H1 (cell line): ENCODE measurements around the gene BCAS3. TPM values are rescaled to one million over a fixed set of nuclear protein-coding genes. Genes with fewer than 3 reads are reported as not detected.

ENCODE experiments used
- CTCF ChIA-PET: fragments of 300-600 bp; sonication (Branson Sonifier 250); formaldehyde crosslinking; loops from one replicate; lab custom pipeline; 2021; ENCODE audit not compliant: partially characterized antibody; lab: Charles Lee
- POLR2A ChIA-PET: fragments of 300-600 bp; sonication (Branson Sonifier 250); formaldehyde crosslinking; loops from one replicate; lab custom pipeline; 2021; ENCODE audit warnings: inconsistent platforms; ENCODE audit not compliant: partially characterized antibody; lab: Charles Lee
- DNase-seq, 2 experiments: peaks; one replicate each; pipeline versions ENCODE4 v3.0.0 to v3.0.0-alpha.2; 2010 to 2022; ENCODE audit warnings: low spot score in 2 of 2, low read depth in 1 of 2, mixed read lengths in 1 of 2
- FAIRE-seq: peaks from 2 replicates; lab custom pipeline; 2011; peaks lifted over from hg19 to GRCh38; lab: Jason Lieb, UNC
- H2AFZ ChIP-seq: 2 replicates; pipeline ENCODE4 v1.8.1; 2012; ENCODE audit warnings: low read length, inconsistent platforms
- H2AK5ac ChIP-seq: 2 replicates; pipeline ENCODE4 v1.6.1; 2013; ENCODE audit warnings: low read depth, low read length
- H2BK120ac ChIP-seq: replicated peaks from 2 replicates; pipeline ENCODE3; 2013; ENCODE audit warnings: low read depth, low read length, inconsistent platforms
- H2BK12ac ChIP-seq: 2 replicates; pipeline ENCODE4 v1.6.1; 2013; ENCODE audit warnings: low read depth, low read length
- H2BK15ac ChIP-seq: 2 replicates; pipeline ENCODE4 v1.6.1; 2013; ENCODE audit warnings: low read length
- H2BK20ac ChIP-seq: 2 replicates; pipeline ENCODE4 v1.6.1; 2013; ENCODE audit warnings: low read length
- H2BK5ac ChIP-seq: 2 replicates; pipeline ENCODE4 v1.6.1; 2013; ENCODE audit warnings: low read depth, low read length
- H3K14ac ChIP-seq: 2 replicates; pipeline ENCODE4 v1.6.1; 2013; ENCODE audit warnings: inconsistent platforms; ENCODE audit not compliant: insufficient read length
- H3K18ac ChIP-seq: 2 replicates; pipeline ENCODE4 v1.6.1; 2013; ENCODE audit warnings: low read length; ENCODE audit errors: extremely low read depth
- H3K23ac ChIP-seq: 2 replicates; pipeline ENCODE4 v1.6.1; 2013; ENCODE audit warnings: inconsistent platforms; ENCODE audit not compliant: insufficient read length
- H3K23me2 ChIP-seq: 2 replicates; pipeline ENCODE4 v1.6.1; 2013; ENCODE audit warnings: low read depth, low read length
- H3K27ac ChIP-seq: 2 replicates; pipeline ENCODE4 v1.6.1; 2011; ENCODE audit warnings: low read depth, low read length, inconsistent platforms
- H3K27me3 ChIP-seq, 4 experiments: replicated peaks in 1 of 4; 1 replicate in 1 of 4; 2 replicates in 3 of 4; pipeline versions ENCODE4 v1.6.1 to v1.8.1; 2011 to 2013; ENCODE audit warnings: low read length in 3 of 4, mild to moderate bottlenecking in 3 of 4, inconsistent platforms in 2 of 4, mixed read lengths in 2 of 4, moderate library complexity in 1 of 4; ENCODE audit not compliant: control insufficient read depth in 3 of 4, insufficient read depth in 3 of 4; ENCODE audit errors: extremely low read depth in 1 of 4
- H3K36me3 ChIP-seq, 4 experiments: 2 replicates each; pipeline versions ENCODE4 v1.6.1 to v1.8.1; 2011 to 2013; ENCODE audit warnings: mild to moderate bottlenecking in 4 of 4, low read length in 3 of 4, moderate library complexity in 2 of 4, control low read depth in 1 of 4, inconsistent platforms in 1 of 4; ENCODE audit not compliant: insufficient read depth in 4 of 4, control insufficient read depth in 2 of 4
- H3K4ac ChIP-seq: replicated peaks from 2 replicates; pipeline ENCODE3; 2013; ENCODE audit warnings: low read length, low read depth, mixed read lengths, inconsistent platforms; ENCODE audit not compliant: insufficient read length
- H3K4me1 ChIP-seq, 4 experiments: replicated peaks in 1 of 4; 1 replicate in 1 of 4; 2 replicates in 3 of 4; pipeline versions ENCODE4 v1.6.1 to v1.8.1; 2011 to 2013; ENCODE audit warnings: low read length in 3 of 4, inconsistent platforms in 2 of 4, mixed read lengths in 1 of 4; ENCODE audit not compliant: insufficient read depth in 4 of 4, control insufficient read depth in 3 of 4
- H3K4me2 ChIP-seq, 2 experiments: 2 replicates each; pipeline versions ENCODE4 v1.6.1 to v1.8.1; 2011 to 2013; ENCODE audit warnings: low read depth in 2 of 2, low read length in 2 of 2, control low read depth in 1 of 2, inconsistent platforms in 1 of 2, mild to moderate bottlenecking in 1 of 2; ENCODE audit not compliant: insufficient read depth in 1 of 2
- H3K4me3 ChIP-seq, 4 experiments: fragments of 200-600, 300-600 bp in 1 of 4; sonication (generic), shearing (Covaris generic), sonication (Bioruptor Twin) in 1 of 4; 2 replicates each; pipeline versions ENCODE4 v1.5.1 to v1.8.1; 2011 to 2016; ENCODE audit warnings: low read length in 4 of 4, low read depth in 3 of 4, control low read depth in 2 of 4, inconsistent platforms in 2 of 4, mild to moderate bottlenecking in 2 of 4, mixed read lengths in 1 of 4, moderate library complexity in 1 of 4; ENCODE audit not compliant: insufficient read depth in 2 of 4; ENCODE audit errors: extremely low read depth in 1 of 4
- H3K56ac ChIP-seq: replicated peaks from 2 replicates; pipeline ENCODE3; 2013; ENCODE audit warnings: low read depth, mild to moderate bottlenecking, mixed read lengths, low read length, inconsistent platforms; ENCODE audit not compliant: insufficient read length
- H3K79me1 ChIP-seq: 2 replicates; pipeline ENCODE4 v1.6.1; 2013; ENCODE audit warnings: low read depth, low read length, control low read depth
- H3K79me2 ChIP-seq, 2 experiments: 2 replicates each; pipeline versions ENCODE4 v1.6.1 to v1.8.1; 2012 to 2013; ENCODE audit warnings: low read length in 2 of 2, mild to moderate bottlenecking in 2 of 2, inconsistent platforms in 1 of 2; ENCODE audit not compliant: insufficient read depth in 2 of 2, control insufficient read depth in 1 of 2
- H3K9ac ChIP-seq, 4 experiments: replicated peaks in 1 of 4; 1 replicate in 1 of 4; 2 replicates in 3 of 4; pipeline versions ENCODE4 v1.6.1 to v1.8.1; 2011 to 2013; ENCODE audit warnings: low read depth in 3 of 4, low read length in 3 of 4, control low read depth in 2 of 4, mild to moderate bottlenecking in 2 of 4, moderate library complexity in 2 of 4, inconsistent platforms in 1 of 4; ENCODE audit errors: extremely low read depth in 1 of 4
- H3K9me3 ChIP-seq, 2 experiments: 2 replicates each; pipeline versions ENCODE4 v1.6.1 to v1.8.1; 2012 to 2013; ENCODE audit warnings: mild to moderate bottlenecking in 2 of 2, moderate library complexity in 2 of 2, control low read depth in 1 of 2, inconsistent platforms in 1 of 2, low read depth in 1 of 2, low read length in 1 of 2, mixed read lengths in 1 of 2; ENCODE audit not compliant: insufficient read depth in 2 of 2
- H4K20me1 ChIP-seq, 2 experiments: replicated peaks in 1 of 2; 2 replicates each; pipeline versions ENCODE3 to v1.8.1; 2011 to 2013; ENCODE audit warnings: inconsistent platforms in 2 of 2, low read length in 2 of 2, mild to moderate bottlenecking in 1 of 2; ENCODE audit not compliant: insufficient read depth in 2 of 2, control insufficient read depth in 1 of 2
- H4K5ac ChIP-seq: 2 replicates; pipeline ENCODE4 v1.6.1; 2013; ENCODE audit warnings: low read length, low read depth, mixed read lengths, inconsistent platforms; ENCODE audit not compliant: insufficient read length
- H4K8ac ChIP-seq: 2 replicates; pipeline ENCODE4 v1.8.0; 2013; ENCODE audit warnings: mild to moderate bottlenecking, moderate library complexity, low read length, inconsistent platforms; ENCODE audit not compliant: insufficient read depth; ENCODE audit errors: extremely low read depth
- H4K91ac ChIP-seq: replicated peaks from 2 replicates; pipeline ENCODE3; 2013; ENCODE audit warnings: low read length, mixed read lengths, inconsistent platforms; ENCODE audit not compliant: insufficient read length
- ASH2L ChIP-seq: fragments of 200-600, 300-600 bp; sonication (generic); IDR thresholded peaks from one replicate; pipeline ENCODE4 v1.7.1; 2017; ENCODE audit warnings: low read length
- CBX8 ChIP-seq: fragments of 300-800, 300-1000 bp; sonication (generic); IDR thresholded peaks from 2 replicates; pipeline ENCODE4 v1.7.1; 2016; ENCODE audit warnings: low read depth, low read length, borderline replicate concordance
- CREB1 ChIP-seq: IDR thresholded peaks from 2 replicates; pipeline ENCODE4 v1.6.1; 2012; ENCODE audit warnings: inconsistent platforms
- CTCF ChIP-seq, 3 experiments: IDR thresholded peaks; 1 replicate in 2 of 3; 2 replicates in 1 of 3; pipeline versions ENCODE4 v1.5.1 to v1.6.1; 2011; ENCODE audit warnings: low read length in 3 of 3, mild to moderate bottlenecking in 3 of 3, inconsistent platforms in 2 of 3, low read depth in 1 of 3, moderate library complexity in 1 of 3; ENCODE audit not compliant: insufficient read depth in 1 of 3; ENCODE audit errors: control extremely low read depth in 1 of 3
- GTF2F1 ChIP-seq: IDR thresholded peaks from 2 replicates; pipeline ENCODE4 v1.6.1; 2012; ENCODE audit warnings: low read depth, low read length, improper control_type of control experiment, borderline replicate concordance
- KDM5A ChIP-seq: fragments of 200-600 bp; IDR thresholded peaks from 2 replicates; pipeline ENCODE4 v1.7.1; 2012; ENCODE audit warnings: mild to moderate bottlenecking, low read length, inconsistent platforms, mixed read lengths
- POLR2AphosphoS5 ChIP-seq: IDR thresholded peaks from 2 replicates; pipeline ENCODE4 v1.6.1; 2011; ENCODE audit warnings: low read depth, low read length
- POU5F1 ChIP-seq: IDR thresholded peaks from 2 replicates; pipeline ENCODE4 v1.6.1; 2011; ENCODE audit warnings: low read depth, mild to moderate bottlenecking, low read length, moderate library complexity
- RBBP5 ChIP-seq: IDR thresholded peaks from 2 replicates; pipeline ENCODE4 v1.7.1; 2012; ENCODE audit warnings: low read depth, mild to moderate bottlenecking, inconsistent platforms, low read length, moderate library complexity, borderline replicate concordance
- RNF2 ChIP-seq: fragments of 200-900, 300-1000 bp; sonication (generic); IDR thresholded peaks from 2 replicates; pipeline ENCODE4 v1.7.1; 2016; ENCODE audit warnings: borderline replicate concordance, low read depth, mild to moderate bottlenecking, antibody characterized with exemption, low read length; ENCODE audit not compliant: poor library complexity, severe bottlenecking; ENCODE audit errors: missing control alignments
- SIX5 ChIP-seq: IDR thresholded peaks from 2 replicates; pipeline ENCODE4 v1.6.1; 2011; ENCODE audit warnings: mild to moderate bottlenecking, low read depth, low read length
- SP1 ChIP-seq: IDR thresholded peaks from 2 replicates; pipeline ENCODE4 v1.6.1; 2011; ENCODE audit warnings: low read depth, low read length
- TEAD4 ChIP-seq: IDR thresholded peaks from 2 replicates; pipeline ENCODE4 v1.6.1; 2012; ENCODE audit warnings: low read depth, low read length, inconsistent platforms, mixed read lengths
- WGBS, 2 experiments: shearing (Covaris generic) in 1 of 2; methylation state at CpG; one replicate each; pipeline versions ENCODE4 v1.1.6 to v1.1.7; 2013 to 2015; ENCODE audit warnings: low lambda C conversion rate in 2 of 2, mixed read lengths in 2 of 2, inconsistent platforms in 1 of 2, low coverage in 1 of 2, missing lambda C conversion rate in 1 of 2; ENCODE audit not compliant: insufficient replicate concordance in 2 of 2, insufficient coverage in 1 of 2, insufficient read length in 1 of 2; ENCODE audit errors: extremely low coverage in 1 of 2, missing lambda C conversion rate in 1 of 2; 5-methylcytosine and 5-hydroxymethylcytosine counted together
- polyA plus RNA-seq, 7 experiments: library from polyadenylated mRNA; depleted of rRNA in 3 of 7; stranded (reverse) in 5 of 7; unstranded in 2 of 7; fragments of >200 nt in 5 of 7; fragments of 200-250 nt in 2 of 7; gene quantifications; 1 replicate in 5 of 7; 2 replicates in 1 of 7; 4 replicates in 1 of 7; pipeline versions ENCODE4 v1.2.1 to v1.2.3, GENCODE V29; 2011 to 2013; ENCODE audit warnings: missing spikeins in 2 of 7, mixed read lengths in 2 of 7
- total RNA-seq: library from RNA; stranded (reverse); fragmentation: NEBNext Ultra II Directional; extraction: Animal tissue kit (Norgen Biotek cat#: 25700); gene quantifications from 2 replicates; pipeline ENCODE4 v1.2.1, GENCODE V29; 2021

BCAS3 gene
- total and polyA plus RNA-seq, 2 of the 8 experiments (the other 6 are each of a cell fraction or from before 2014, with no cell fraction given): 9.9 to 13.3 TPM

GRCh38 chr17:60664022-60664421 lies 13.6 kb upstream of the BCAS3 start:
- Histone ChIP-seq H3K36me3 (peaks cover 0 to 18% (median 0%) of the 10 kb centered on the region in 4 experiments; a peak in 2 of 8 replicates), H3K4me2 (no peak overlapping the region), H2BK5ac (no peak overlapping the region), H3K56ac (no peak overlapping the region), H3K79me2 (no peaks in the 10 kb centered on the region), H2BK20ac (no peak overlapping the region), H4K20me1 (no peaks in the 10 kb centered on the region), H3K18ac (no peak overlapping the region), H3K23me2 (no peaks in the 10 kb centered on the region), H3K9me3 (no peaks in the 10 kb centered on the region), H4K91ac (no peak overlapping the region), H3K79me1 (no peaks in the 10 kb centered on the region; the same call in 1 of the 2 replicates), H3K27ac (no peak overlapping the region), H3K14ac (no peak overlapping the region), H2BK12ac (no peak overlapping the region), H2BK15ac (no peak overlapping the region), H3K27me3 (no peaks in the 10 kb centered on the region), H3K9ac (no peak overlapping the region), H2AK5ac (no peak overlapping the region), H3K4me1 (no peaks in the 10 kb centered on the region), H3K4me3 (no peak overlapping the region), H4K5ac (no peak overlapping the region), H2BK120ac (no peak overlapping the region), H2AFZ (no peak overlapping the region), H3K4ac (no peak overlapping the region), H4K8ac (no peak overlapping the region), H3K23ac (no peak overlapping the region)
- no peak for DNase-seq
- FAIRE-seq: no peak
- CTCF ChIA-PET: no interaction called here
- 71% methylated on average over 1 of the region's 1 CpG; no CpG with 5 or more reads in 1 of the 2 experiments for WGBS, 2 experiments
- POLR2A ChIA-PET: no interaction called here
- TF ChIP-seq SIX5: no peak
- TF ChIP-seq SP1: no peak
- no peak for TF ChIP-seq RNF2
- no peak for TF ChIP-seq GTF2F1
- no peak for TF ChIP-seq KDM5A
- no peak for TF ChIP-seq CREB1
- no peak for TF ChIP-seq ASH2L
- no peak for TF ChIP-seq CTCF (IDR thresholded peaks at IDR 0.05; ENCODE audit: control extremely low read depth in 1 of 3, insufficient read depth in 1 of 3, low read depth in 1 of 3, low read length in 3 of 3)
- no peak for TF ChIP-seq POU5F1
- no peak for TF ChIP-seq CBX8
- TF ChIP-seq RBBP5: no peak
- TF ChIP-seq POLR2AphosphoS5: no peak
- TF ChIP-seq TEAD4: no peak
